CD4-positive, alpha-beta T cell (primary cell): Measurements from ENCODE around the gene COL1A1. TPM values are rescaled to one million over a fixed set of nuclear protein-coding genes. Genes with fewer than 3 reads are reported as not detected.

Source experiments
- ATAC-seq: fragments of 200-7000 bp; cut with Tn5 transposase; one replicate; pipeline ENCODE4 v1.10.0; 2022; ENCODE audit warnings: mild to moderate bottlenecking; ENCODE audit not compliant: poor library complexity
- CTCF ChIA-PET: fragments of 350-600 bp; sonication (Branson Sonifier 250); formaldehyde crosslinking; loops from one replicate; lab custom pipeline; 2021; ENCODE audit warnings: antibody characterized with exemption, inconsistent platforms; lab: Charles Lee
- POLR2A ChIA-PET: fragments of 350-600 bp; sonication (Branson Sonifier 250); formaldehyde crosslinking; loops from one replicate; lab custom pipeline; 2021; ENCODE audit warnings: antibody characterized with exemption, inconsistent platforms; lab: Charles Lee
- DNase-seq, 14 experiments: peaks; one replicate each; pipeline ENCODE4 v3.0.0-alpha.2; 2013 to 2020; ENCODE audit warnings: mixed read lengths in 2 of 14
- H3K27ac ChIP-seq, 2 donors: one replicate each; pipeline versions ENCODE4 v1.5.1 to v1.7.0; 2013; ENCODE audit warnings: low read length in 2 of 2, low read depth in 1 of 2, mild to moderate bottlenecking in 1 of 2
- H3K27me3 ChIP-seq, 2 experiments: 1 replicate in 1 of 2; 2 replicates in 1 of 2; pipeline versions ENCODE4 v1.6.1 to v1.7.0; 2013; ENCODE audit warnings: low read length in 2 of 2, control low read depth in 1 of 2, mild to moderate bottlenecking in 1 of 2, moderate library complexity in 1 of 2; ENCODE audit not compliant: insufficient read depth in 2 of 2, control insufficient read depth in 1 of 2
- H3K36me3 ChIP-seq: one replicate; pipeline ENCODE4 v1.6.1; 2013; ENCODE audit warnings: low read length, control low read depth; ENCODE audit not compliant: insufficient read depth
- H3K4me1 ChIP-seq: one replicate; pipeline ENCODE4 v1.6.1; 2013; ENCODE audit warnings: low read length, control low read depth; ENCODE audit not compliant: insufficient read depth
- H3K4me3 ChIP-seq: one replicate; pipeline ENCODE4 v1.5.1; 2013; ENCODE audit warnings: mild to moderate bottlenecking, low read length, moderate library complexity
- H3K9me3 ChIP-seq, 2 experiments: 1 replicate in 1 of 2; 2 replicates in 1 of 2; pipeline versions ENCODE4 v1.6.1 to v1.7.0; 2013; ENCODE audit warnings: low read length in 2 of 2, mild to moderate bottlenecking in 2 of 2, control low read depth in 1 of 2, moderate library complexity in 1 of 2; ENCODE audit not compliant: control insufficient read depth in 1 of 2, insufficient read depth in 1 of 2
- H3K27ac Mint-ChIP-seq: one replicate; pipeline ENCODE4 v1.8.0; 2020; ENCODE audit warnings: mixed read lengths
- H3K27me3 Mint-ChIP-seq: one replicate; pipeline ENCODE4 v1.8.0; 2021; ENCODE audit warnings: mixed read lengths
- H3K36me3 Mint-ChIP-seq: one replicate; pipeline ENCODE4 v1.8.0; 2021; ENCODE audit warnings: low read depth, mixed read lengths
- H3K4me1 Mint-ChIP-seq: one replicate; pipeline ENCODE4 v1.8.0; 2021; ENCODE audit warnings: low read depth, mixed read lengths
- H3K4me3 Mint-ChIP-seq: one replicate; pipeline ENCODE4 v1.8.0; 2020; ENCODE audit warnings: mild to moderate bottlenecking, mixed read lengths
- H3K9me3 Mint-ChIP-seq: one replicate; pipeline ENCODE4 v1.8.0; 2020; ENCODE audit warnings: mixed read lengths
- intact Hi-C, 2 experiments: fragments of 100-400 bp; cut with DNase I in 1 of 2; cut with micrococcal nuclease in 1 of 2; formaldehyde crosslinking; loops; one replicate each; pipeline versions ENCODE4 v1.15.1 to v1.9.0; 2023 to 2025; cut with DNase I, micrococcal nuclease
- total RNA-seq, 174 experiments: library from RNA in 2 of 174; stranded (reverse) in 2 of 174; gene quantifications; one replicate each; pipeline ENCODE4 v1.2.3 and lab custom pipeline; 2021 to 2026
- TF ChIP-seq, protein P1 (sequence below): fragments of 200-600 bp; IDR thresholded peaks from one replicate; pipeline ENCODE4 v1.8.0; 2022; ENCODE audit warnings: antibody characterized with exemption, mild to moderate bottlenecking

COL1A1 gene
- total RNA-seq, 2 experiments from 2014 or later: 10.0 to 11.4 TPM

GRCh38 chr17:50238601-50239280 lies 37.3 kb upstream of the COL1A1 start:
- Mint-ChIP-seq H3K4me3 (no peak overlapping the region), H3K27ac (no peak overlapping the region), H3K4me1 (no peaks in the 10 kb centered on the region), H3K9me3 (no peaks in the 10 kb centered on the region), H3K36me3 (no peaks in the 10 kb centered on the region), H3K27me3 (peaks cover 46% of the 10 kb centered on the region)
- intact Hi-C loops: no loop called here
- TF ChIP-seq, protein P1, sequence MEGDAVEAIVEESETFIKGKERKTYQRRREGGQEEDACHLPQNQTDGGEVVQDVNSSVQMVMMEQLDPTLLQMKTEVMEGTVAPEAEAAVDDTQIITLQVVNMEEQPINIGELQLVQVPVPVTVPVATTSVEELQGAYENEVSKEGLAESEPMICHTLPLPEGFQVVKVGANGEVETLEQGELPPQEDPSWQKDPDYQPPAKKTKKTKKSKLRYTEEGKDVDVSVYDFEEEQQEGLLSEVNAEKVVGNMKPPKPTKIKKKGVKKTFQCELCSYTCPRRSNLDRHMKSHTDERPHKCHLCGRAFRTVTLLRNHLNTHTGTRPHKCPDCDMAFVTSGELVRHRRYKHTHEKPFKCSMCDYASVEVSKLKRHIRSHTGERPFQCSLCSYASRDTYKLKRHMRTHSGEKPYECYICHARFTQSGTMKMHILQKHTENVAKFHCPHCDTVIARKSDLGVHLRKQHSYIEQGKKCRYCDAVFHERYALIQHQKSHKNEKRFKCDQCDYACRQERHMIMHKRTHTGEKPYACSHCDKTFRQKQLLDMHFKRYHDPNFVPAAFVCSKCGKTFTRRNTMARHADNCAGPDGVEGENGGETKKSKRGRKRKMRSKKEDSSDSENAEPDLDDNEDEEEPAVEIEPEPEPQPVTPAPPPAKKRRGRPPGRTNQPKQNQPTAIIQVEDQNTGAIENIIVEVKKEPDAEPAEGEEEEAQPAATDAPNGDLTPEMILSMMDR: no peak
- ChIA-PET POLR2A (no interaction called here), CTCF (no interaction called here)
- Histone ChIP-seq H3K9me3 (no peaks in the 10 kb centered on the region), H3K27me3 (peaks cover 8 to 11% of the 10 kb centered on the region in 2 experiments), H3K36me3 (no peaks in the 10 kb centered on the region), H3K27ac (no peak overlapping the region), H3K4me1 (no peaks in the 10 kb centered on the region), H3K4me3 (no peak overlapping the region)
- ATAC-seq (no peak), DNase-seq (no peak)

- H3K4me3 ChIP-seq: no peak overlapping the region
- no peaks in the 10 kb centered on the region for H3K36me3 ChIP-seq
- no peak overlapping the region for H3K27ac Mint-ChIP-seq
- intact Hi-C loops: no loop called here
- ChIA-PET POLR2A (no interaction called here), CTCF (no interaction called here)
- TF ChIP-seq, protein P1: no peak
- no peaks in the 10 kb centered on the region for H3K36me3 Mint-ChIP-seq
- DNase-seq (no peak), ATAC-seq (no peak)
- no peaks in the 10 kb centered on the region for H3K4me1 ChIP-seq
- H3K4me1 Mint-ChIP-seq: no peaks in the 10 kb centered on the region
- peaks cover 8 to 11% of the 10 kb centered on the region in 2 experiments for H3K27me3 ChIP-seq
- no peak overlapping the region for H3K27ac ChIP-seq
- H3K9me3 Mint-ChIP-seq: no peaks in the 10 kb centered on the region
- no peaks in the 10 kb centered on the region for H3K9me3 ChIP-seq
- H3K27me3 Mint-ChIP-seq: peaks cover 46% of the 10 kb centered on the region
- H3K4me3 Mint-ChIP-seq: no peak overlapping the region
Measured at GRCh38 chr17:50237901-50238300, 36.5 kb upstream of the COL1A1 start.

- H3K36me3 Mint-ChIP-seq: no peaks in the 10 kb centered on the region
- H3K27ac Mint-ChIP-seq: no peak overlapping the region
- TF ChIP-seq, protein P1: no peak
- Histone ChIP-seq H3K27me3 (peaks cover 8 to 11% of the 10 kb centered on the region in 2 experiments), H3K4me1 (no peaks in the 10 kb centered on the region), H3K9me3 (no peaks in the 10 kb centered on the region), H3K4me3 (no peak overlapping the region), H3K36me3 (no peaks in the 10 kb centered on the region), H3K27ac (no peak overlapping the region)
- no peaks in the 10 kb centered on the region for H3K4me1 Mint-ChIP-seq
- intact Hi-C loops: no loop called here
- peaks cover 46% of the 10 kb centered on the region for H3K27me3 Mint-ChIP-seq
- DNase-seq (no peak), ATAC-seq (no peak)
- ChIA-PET CTCF (no interaction called here), POLR2A (no interaction called here)
- H3K4me3 Mint-ChIP-seq: no peak overlapping the region
- H3K9me3 Mint-ChIP-seq: no peaks in the 10 kb centered on the region
Measured at GRCh38 chr17:50234581-50234980, 33.1 kb upstream of the COL1A1 start.
